Breast epithelium (tissue), 3 donors: ENCODE data around the gene EYA3.

Experiments
- POLR2A ChIP-seq: fragments of 450-650 bp; IDR thresholded peaks from one replicate; pipeline ENCODE4 v1.6.1; 2016; ENCODE audit warnings: antibody characterized with exemption, mild to moderate bottlenecking, moderate library complexity
- POLR2AphosphoS5 ChIP-seq, 3 donors: sonication (generic); formaldehyde crosslinking; IDR thresholded peaks; one replicate each; pipeline ENCODE4 v1.6.1; 2017; ENCODE audit warnings: antibody characterized with exemption in 3 of 3
- TF ChIP-seq, protein P1 (sequence below), 3 donors: fragments of 450-650 bp; IDR thresholded peaks; one replicate each; pipeline ENCODE4 v1.5.1; 2016 to 2017; ENCODE audit warnings: antibody characterized with exemption in 3 of 3, mild to moderate bottlenecking in 3 of 3, moderate library complexity in 3 of 3

GRCh38 chr1:28114844-28115243 is 26.4 kb upstream of the EYA3 start:
- TF ChIP-seq, protein P1, sequence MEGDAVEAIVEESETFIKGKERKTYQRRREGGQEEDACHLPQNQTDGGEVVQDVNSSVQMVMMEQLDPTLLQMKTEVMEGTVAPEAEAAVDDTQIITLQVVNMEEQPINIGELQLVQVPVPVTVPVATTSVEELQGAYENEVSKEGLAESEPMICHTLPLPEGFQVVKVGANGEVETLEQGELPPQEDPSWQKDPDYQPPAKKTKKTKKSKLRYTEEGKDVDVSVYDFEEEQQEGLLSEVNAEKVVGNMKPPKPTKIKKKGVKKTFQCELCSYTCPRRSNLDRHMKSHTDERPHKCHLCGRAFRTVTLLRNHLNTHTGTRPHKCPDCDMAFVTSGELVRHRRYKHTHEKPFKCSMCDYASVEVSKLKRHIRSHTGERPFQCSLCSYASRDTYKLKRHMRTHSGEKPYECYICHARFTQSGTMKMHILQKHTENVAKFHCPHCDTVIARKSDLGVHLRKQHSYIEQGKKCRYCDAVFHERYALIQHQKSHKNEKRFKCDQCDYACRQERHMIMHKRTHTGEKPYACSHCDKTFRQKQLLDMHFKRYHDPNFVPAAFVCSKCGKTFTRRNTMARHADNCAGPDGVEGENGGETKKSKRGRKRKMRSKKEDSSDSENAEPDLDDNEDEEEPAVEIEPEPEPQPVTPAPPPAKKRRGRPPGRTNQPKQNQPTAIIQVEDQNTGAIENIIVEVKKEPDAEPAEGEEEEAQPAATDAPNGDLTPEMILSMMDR (IDR thresholded peaks at IDR 0.05): no peak
- TF ChIP-seq POLR2AphosphoS5 (IDR thresholded peaks at IDR 0.05) (no peak), POLR2A (no peak)
